ENCODE results near the gene KCNMB3. TPM values are rescaled to one million over a fixed set of nuclear protein-coding genes. Genes with fewer than 3 reads are reported as not detected.
"Not testable (repeated sequence)": the region's sequence is repeated elsewhere in the genome, so short reads cannot be mapped to it uniquely, and the experiment has no call there.

Gene KCNMB3
- polyA plus RNA-seq, 1 experiment, result 0.89 TPM

- no peak overlapping the region for H3K4me3 ChIP-seq (ENCODE audit: low read depth, low read length)
- ChIA-PET CTCF (interaction anchor here (1.0 to 1.3 kb wide), 2 partner anchors 46 to 209 kb away, joined by 3 to 4 read pairs; no protein-coding TSS in a partner anchor), POLR2A (no interaction called here)
- H3K27me3 ChIP-seq (ENCODE audit: control insufficient read depth, insufficient read depth, low read length), result no peaks in the 10 kb centered on the region
- H3K27ac ChIP-seq (ENCODE audit: low read depth, low read length), result no peak overlapping the region
- TF ChIP-seq, protein P1, sequence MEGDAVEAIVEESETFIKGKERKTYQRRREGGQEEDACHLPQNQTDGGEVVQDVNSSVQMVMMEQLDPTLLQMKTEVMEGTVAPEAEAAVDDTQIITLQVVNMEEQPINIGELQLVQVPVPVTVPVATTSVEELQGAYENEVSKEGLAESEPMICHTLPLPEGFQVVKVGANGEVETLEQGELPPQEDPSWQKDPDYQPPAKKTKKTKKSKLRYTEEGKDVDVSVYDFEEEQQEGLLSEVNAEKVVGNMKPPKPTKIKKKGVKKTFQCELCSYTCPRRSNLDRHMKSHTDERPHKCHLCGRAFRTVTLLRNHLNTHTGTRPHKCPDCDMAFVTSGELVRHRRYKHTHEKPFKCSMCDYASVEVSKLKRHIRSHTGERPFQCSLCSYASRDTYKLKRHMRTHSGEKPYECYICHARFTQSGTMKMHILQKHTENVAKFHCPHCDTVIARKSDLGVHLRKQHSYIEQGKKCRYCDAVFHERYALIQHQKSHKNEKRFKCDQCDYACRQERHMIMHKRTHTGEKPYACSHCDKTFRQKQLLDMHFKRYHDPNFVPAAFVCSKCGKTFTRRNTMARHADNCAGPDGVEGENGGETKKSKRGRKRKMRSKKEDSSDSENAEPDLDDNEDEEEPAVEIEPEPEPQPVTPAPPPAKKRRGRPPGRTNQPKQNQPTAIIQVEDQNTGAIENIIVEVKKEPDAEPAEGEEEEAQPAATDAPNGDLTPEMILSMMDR (IDR thresholded peaks at IDR 0.05; ENCODE audit: low read depth, low read length), result no peak
- no peak for DNase-seq (ENCODE audit: low read depth, low spot score)
- H3K9me3 ChIP-seq (ENCODE audit: control insufficient read depth, insufficient read depth, low read length), result no peaks in the 10 kb centered on the region
These were observed 26.3 kb downstream of the KCNMB3 start for GRCh38 chr3:179224584-179224983.

- Histone ChIP-seq H3K4me3 (ENCODE audit: low read depth, low read length) (no peak overlapping the region), H3K27ac (ENCODE audit: low read depth, low read length) (no peak overlapping the region), H3K9me3 (ENCODE audit: control insufficient read depth, insufficient read depth, low read length) (no peaks in the 10 kb centered on the region), H3K27me3 (ENCODE audit: control insufficient read depth, insufficient read depth, low read length) (no peaks in the 10 kb centered on the region)
- DNase-seq (ENCODE audit: low read depth, low spot score), result no peak
- TF ChIP-seq, protein P1 (IDR thresholded peaks at IDR 0.05; ENCODE audit: low read depth, low read length), result no peak
- POLR2A ChIA-PET, result no interaction called here
- CTCF ChIA-PET, result no interaction called here
These were observed 27.4 kb downstream of the KCNMB3 start for GRCh38 chr3:179223548-179223947.

GRCh38 chr3:179218213-179218612 is 32.7 kb downstream of the KCNMB3 start:
- H3K9me3 ChIP-seq (ENCODE audit: control insufficient read depth, insufficient read depth, low read length); POLR2A ChIA-PET; CTCF ChIA-PET; DNase-seq (ENCODE audit: low read depth, low spot score); H3K27ac ChIP-seq (ENCODE audit: low read depth, low read length); H3K27me3 ChIP-seq (ENCODE audit: control insufficient read depth, insufficient read depth, low read length); H3K4me3 ChIP-seq (ENCODE audit: low read depth, low read length): not testable (repeated sequence)

- DNase-seq (ENCODE audit: low read depth, low spot score); POLR2A ChIA-PET; H3K9me3 ChIP-seq (ENCODE audit: control insufficient read depth, insufficient read depth, low read length); CTCF ChIA-PET; H3K27ac ChIP-seq (ENCODE audit: low read depth, low read length); H3K4me3 ChIP-seq (ENCODE audit: low read depth, low read length); H3K27me3 ChIP-seq (ENCODE audit: control insufficient read depth, insufficient read depth, low read length): not testable (repeated sequence)
These were observed 35.4 kb downstream of the KCNMB3 start for GRCh38 chr3:179215550-179215949.

GRCh38 chr3:179200790-179201189 is 50.1 kb downstream of the KCNMB3 start:
- ChIA-PET POLR2A (no interaction called here), CTCF (no interaction called here)
- DNase-seq (ENCODE audit: low read depth, low spot score), result no peak
- TF ChIP-seq, protein P1 (IDR thresholded peaks at IDR 0.05; ENCODE audit: low read depth, low read length), result no peak
- no peak overlapping the region for H3K27ac ChIP-seq (ENCODE audit: low read depth, low read length)
- H3K27me3 ChIP-seq (ENCODE audit: control insufficient read depth, insufficient read depth, low read length), result no peaks in the 10 kb centered on the region
- H3K9me3 ChIP-seq (ENCODE audit: control insufficient read depth, insufficient read depth, low read length), result no peaks in the 10 kb centered on the region
- H3K4me3 ChIP-seq (ENCODE audit: low read depth, low read length), result no peak overlapping the region

- TF ChIP-seq, protein P1 (IDR thresholded peaks at IDR 0.05; ENCODE audit: low read depth, low read length), result no peak
- DNase-seq (ENCODE audit: low read depth, low spot score), result no peak
- Histone ChIP-seq H3K9me3 (ENCODE audit: control insufficient read depth, insufficient read depth, low read length) (no peaks in the 10 kb centered on the region), H3K27ac (ENCODE audit: low read depth, low read length) (no peak overlapping the region), H3K27me3 (ENCODE audit: control insufficient read depth, insufficient read depth, low read length) (no peaks in the 10 kb centered on the region), H3K4me3 (ENCODE audit: low read depth, low read length) (no peak overlapping the region)
- ChIA-PET CTCF (no interaction called here), POLR2A (no interaction called here)
These were observed 54.2 kb downstream of the KCNMB3 start for GRCh38 chr3:179196700-179197099.
